Measurements from ENCODE around the gene CSNK1G2.

DNA sequence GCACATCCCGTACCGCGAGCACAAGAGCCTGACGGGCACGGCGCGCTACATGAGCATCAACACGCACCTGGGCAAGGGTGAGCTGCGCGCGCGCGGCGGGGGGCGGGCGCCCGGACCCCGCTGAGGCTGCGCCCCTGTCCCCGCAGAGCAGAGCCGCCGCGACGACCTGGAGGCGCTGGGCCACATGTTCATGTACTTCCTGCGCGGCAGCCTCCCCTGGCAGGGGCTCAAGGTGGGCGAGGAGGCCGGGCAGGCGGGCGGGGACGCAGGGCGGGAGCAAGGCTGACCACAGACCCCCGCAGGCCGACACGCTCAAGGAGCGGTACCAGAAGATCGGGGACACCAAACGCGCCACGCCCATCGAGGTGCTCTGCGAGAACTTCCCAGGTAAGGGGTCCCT is 38.0 kb downstream of the CSNK1G2 start:
- TF ChIP-seq POLR2A (IDR thresholded peaks at IDR 0.05): no peak
- TF ChIP-seq, protein P1, sequence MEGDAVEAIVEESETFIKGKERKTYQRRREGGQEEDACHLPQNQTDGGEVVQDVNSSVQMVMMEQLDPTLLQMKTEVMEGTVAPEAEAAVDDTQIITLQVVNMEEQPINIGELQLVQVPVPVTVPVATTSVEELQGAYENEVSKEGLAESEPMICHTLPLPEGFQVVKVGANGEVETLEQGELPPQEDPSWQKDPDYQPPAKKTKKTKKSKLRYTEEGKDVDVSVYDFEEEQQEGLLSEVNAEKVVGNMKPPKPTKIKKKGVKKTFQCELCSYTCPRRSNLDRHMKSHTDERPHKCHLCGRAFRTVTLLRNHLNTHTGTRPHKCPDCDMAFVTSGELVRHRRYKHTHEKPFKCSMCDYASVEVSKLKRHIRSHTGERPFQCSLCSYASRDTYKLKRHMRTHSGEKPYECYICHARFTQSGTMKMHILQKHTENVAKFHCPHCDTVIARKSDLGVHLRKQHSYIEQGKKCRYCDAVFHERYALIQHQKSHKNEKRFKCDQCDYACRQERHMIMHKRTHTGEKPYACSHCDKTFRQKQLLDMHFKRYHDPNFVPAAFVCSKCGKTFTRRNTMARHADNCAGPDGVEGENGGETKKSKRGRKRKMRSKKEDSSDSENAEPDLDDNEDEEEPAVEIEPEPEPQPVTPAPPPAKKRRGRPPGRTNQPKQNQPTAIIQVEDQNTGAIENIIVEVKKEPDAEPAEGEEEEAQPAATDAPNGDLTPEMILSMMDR (IDR thresholded peaks at IDR 0.05): no peak
